LNCAP (cell line): ENCODE results near the gene CELSR2.

ENCODE experiments used
- TF ChIP-seq, protein P1 (sequence below): fragments of 450-650 bp; IDR thresholded peaks from 2 replicates; pipeline ENCODE4 v1.5.1; 2017; ENCODE audit warnings: mild to moderate bottlenecking

Gene CELSR2

DNA sequence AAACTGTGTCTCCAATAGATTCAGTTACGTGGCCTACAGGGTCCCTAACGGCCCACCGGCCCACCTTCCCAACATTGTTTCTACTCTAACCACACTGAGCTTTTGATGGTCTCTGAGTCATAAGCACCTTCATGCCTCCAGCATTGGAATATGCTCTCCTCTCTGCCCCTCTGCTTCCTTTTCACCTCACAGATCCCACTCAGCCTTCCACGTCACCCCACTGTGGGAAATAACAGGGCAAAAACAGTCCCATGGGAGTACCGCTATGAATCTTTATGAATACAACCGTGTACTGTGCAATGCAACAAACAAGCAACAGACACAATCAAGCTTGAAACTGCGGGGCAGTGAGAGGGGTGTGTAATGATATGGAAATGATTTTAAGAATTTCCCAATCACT, 40.9 kb upstream of the CELSR2 start:
- TF ChIP-seq, protein P1, sequence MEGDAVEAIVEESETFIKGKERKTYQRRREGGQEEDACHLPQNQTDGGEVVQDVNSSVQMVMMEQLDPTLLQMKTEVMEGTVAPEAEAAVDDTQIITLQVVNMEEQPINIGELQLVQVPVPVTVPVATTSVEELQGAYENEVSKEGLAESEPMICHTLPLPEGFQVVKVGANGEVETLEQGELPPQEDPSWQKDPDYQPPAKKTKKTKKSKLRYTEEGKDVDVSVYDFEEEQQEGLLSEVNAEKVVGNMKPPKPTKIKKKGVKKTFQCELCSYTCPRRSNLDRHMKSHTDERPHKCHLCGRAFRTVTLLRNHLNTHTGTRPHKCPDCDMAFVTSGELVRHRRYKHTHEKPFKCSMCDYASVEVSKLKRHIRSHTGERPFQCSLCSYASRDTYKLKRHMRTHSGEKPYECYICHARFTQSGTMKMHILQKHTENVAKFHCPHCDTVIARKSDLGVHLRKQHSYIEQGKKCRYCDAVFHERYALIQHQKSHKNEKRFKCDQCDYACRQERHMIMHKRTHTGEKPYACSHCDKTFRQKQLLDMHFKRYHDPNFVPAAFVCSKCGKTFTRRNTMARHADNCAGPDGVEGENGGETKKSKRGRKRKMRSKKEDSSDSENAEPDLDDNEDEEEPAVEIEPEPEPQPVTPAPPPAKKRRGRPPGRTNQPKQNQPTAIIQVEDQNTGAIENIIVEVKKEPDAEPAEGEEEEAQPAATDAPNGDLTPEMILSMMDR = no peak

GRCh38 chr1:109208836-109209463, 40.4 kb upstream of the CELSR2 start:
- TF ChIP-seq, protein P1 = no peak

GRCh38 chr1:109210058-109210457, 39.3 kb upstream of the CELSR2 start:
- TF ChIP-seq, protein P1 = no peak

DNA sequence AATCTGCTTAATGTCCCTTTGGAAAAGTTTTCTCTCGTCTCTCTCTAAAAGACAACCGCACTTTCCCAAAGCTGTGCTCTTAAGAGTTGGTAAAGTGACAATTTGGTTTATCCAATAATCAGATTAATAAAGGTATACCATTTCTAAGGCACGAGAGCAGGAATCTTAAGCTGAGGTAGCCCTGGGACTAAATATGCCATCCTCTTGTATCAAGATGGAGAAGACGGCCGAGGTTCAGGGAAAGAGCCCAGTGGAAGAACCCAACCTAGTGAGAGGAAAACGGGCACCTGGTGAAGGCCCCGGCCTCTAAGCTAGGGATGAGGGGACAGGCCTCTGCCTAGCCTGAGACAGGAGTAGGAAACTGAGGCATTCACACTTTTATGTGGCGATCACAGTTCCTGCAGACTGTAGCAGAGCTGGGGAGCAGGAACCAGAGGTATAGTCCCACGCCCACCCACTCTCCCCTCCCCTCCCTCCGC, 36.0 kb upstream of the CELSR2 start:
- TF ChIP-seq, protein P1 = no peak

GRCh38 chr1:109213824-109214693, 35.3 kb upstream of the CELSR2 start, which contains the start of gene SARS1:
Gene SARS1 (plus strand): TSS chr1:109213918. CDS start chr1:109213993, 75 bp downstream.
- TF ChIP-seq, protein P1 = no peak

DNA sequence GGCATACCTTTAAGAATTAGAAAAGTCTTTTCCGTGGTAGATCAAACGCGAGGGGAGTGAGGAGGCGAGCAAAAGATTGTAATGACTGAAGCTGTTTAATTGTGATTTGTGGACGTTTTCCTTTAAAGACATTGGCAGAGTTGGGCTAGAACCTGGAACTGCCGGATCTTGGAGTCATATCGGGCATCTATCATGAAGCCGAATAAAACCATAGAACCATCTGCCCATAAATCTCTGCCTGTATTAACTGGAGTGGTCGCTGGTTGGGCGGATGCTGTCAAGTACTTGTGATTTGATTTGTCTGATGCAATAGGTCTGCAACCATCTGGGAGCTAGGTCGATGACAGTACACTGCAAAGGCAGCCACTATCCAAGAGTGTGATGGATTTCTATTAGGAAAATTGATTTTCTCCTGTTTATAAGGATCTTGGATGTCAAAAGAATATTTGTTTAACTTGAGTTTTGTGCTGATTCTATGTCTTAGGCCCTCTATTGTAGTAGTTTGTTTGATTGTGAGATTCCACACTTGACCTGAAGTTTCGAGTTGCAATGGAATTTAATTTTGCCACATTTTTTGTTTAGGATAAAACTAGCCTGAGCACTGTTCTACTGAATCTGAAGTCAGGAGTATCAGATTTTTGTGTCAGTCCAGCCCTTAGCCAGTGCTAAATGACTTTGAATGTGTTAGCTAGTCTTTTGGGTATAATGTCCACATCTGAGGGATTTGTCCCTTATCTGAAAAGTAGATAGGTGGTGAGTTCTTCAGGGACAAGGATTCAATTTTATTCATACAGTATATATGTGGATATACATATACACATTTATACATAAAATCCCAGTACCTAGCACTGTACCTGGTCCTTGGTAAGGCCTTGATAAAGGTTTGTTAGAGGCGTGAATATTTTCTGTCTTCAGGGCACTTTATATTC, 34.4 kb upstream of the CELSR2 start:
- TF ChIP-seq, protein P1 = no peak

DNA sequence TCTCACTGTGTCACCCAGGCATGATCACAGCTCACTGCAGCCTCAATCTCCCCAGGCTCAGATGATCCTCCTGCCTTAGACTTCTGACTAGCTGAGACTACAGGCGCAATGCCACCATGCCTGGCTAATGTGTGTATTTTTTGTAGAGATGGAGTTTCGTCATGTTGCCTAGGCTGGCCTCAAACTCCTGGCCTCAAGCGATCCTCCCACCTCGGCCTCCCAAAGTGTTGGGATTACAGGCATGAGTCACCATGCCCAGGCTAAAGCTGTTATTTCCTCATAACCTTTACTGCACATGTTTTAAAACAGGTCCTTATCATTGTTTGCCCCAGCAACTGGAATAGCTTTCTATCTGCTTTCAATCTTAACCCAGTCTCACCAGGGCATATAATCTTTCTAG, 32.7 kb upstream of the CELSR2 start:
- TF ChIP-seq, protein P1 = no peak
